ENCODE measurements around the gene KCNH3. TPM values are rescaled to one million over a fixed set of nuclear protein-coding genes. Genes with fewer than 3 reads are reported as not detected.

KCNH3 gene
- total and polyA plus RNA-seq, 2 donors from 2014 or later, result 1.4 to 2.8 TPM

- intact Hi-C loops (cut with DNase I), result no loop called here
- Histone ChIP-seq H3K27ac (ENCODE audit: low read depth in 2 of 2, low read length in 2 of 2) (no peak overlapping the region), H3K4me1 (ENCODE audit: control insufficient read depth in 2 of 3, insufficient read depth in 2 of 3, low read depth in 1 of 3, low read length in 3 of 3) (peaks cover 0 to 11% (median 0%) of the 10 kb centered on the region in 3 donors), H3K9ac (ENCODE audit: low read length in 3 of 3) (no peak overlapping the region), H3K36me3 (ENCODE audit: control insufficient read depth in 2 of 3, insufficient read depth in 3 of 3, low read length in 3 of 3) (no peaks in the 10 kb centered on the region), H3K9me3 (ENCODE audit: control insufficient read depth in 2 of 3, insufficient read depth in 1 of 3, low read length in 3 of 3) (no peaks in the 10 kb centered on the region), H3K27me3 (ENCODE audit: control insufficient read depth, insufficient read depth, low read length) (no peaks in the 10 kb centered on the region), H3K4me3 (ENCODE audit: low read length in 3 of 3) (no peak overlapping the region)
- FAIRE-seq, result no peak
- TF ChIP-seq CTCF (IDR thresholded peaks at IDR 0.05; ENCODE audit: borderline replicate concordance, extremely low read depth, insufficient read depth), result no peak
- peak in 2 of 5 donors; percentile 42 to 55 for DNase-seq
Observed at GRCh38 chr12:49550693-49551252, 11.9 kb downstream of the KCNH3 start.

DNA sequence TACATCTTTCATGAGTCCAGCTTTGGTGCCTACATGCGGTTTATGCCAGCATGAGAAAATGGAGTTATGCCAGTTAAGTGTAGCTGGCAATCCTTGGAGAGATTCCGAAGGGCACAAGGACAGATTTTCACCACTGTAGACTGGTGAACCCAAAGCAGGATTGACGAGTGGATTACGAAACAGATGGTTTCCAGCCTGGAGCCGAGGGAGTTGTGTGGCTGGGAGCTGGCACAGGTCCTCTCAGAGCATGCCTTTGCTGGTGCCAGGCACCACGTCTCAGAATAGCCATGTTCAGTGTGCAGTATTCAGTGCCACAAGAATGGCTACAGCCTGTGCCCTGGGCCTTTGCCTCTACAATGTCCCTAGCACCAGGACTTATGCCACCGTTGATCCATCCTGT, 13.2 kb downstream of the KCNH3 start:
- no peak overlapping the region for H3K9ac ChIP-seq (ENCODE audit: low read length in 3 of 3)
- FAIRE-seq, result no peak
- no peak overlapping the region for H3K27ac ChIP-seq (ENCODE audit: low read depth in 2 of 2, low read length in 2 of 2)
- no peaks in the 10 kb centered on the region for H3K27me3 ChIP-seq (ENCODE audit: control insufficient read depth, insufficient read depth, low read length)
- H3K4me3 ChIP-seq (ENCODE audit: low read length in 3 of 3), result no peak overlapping the region
- H3K9me3 ChIP-seq (ENCODE audit: control insufficient read depth in 2 of 3, insufficient read depth in 1 of 3, low read length in 3 of 3), result no peaks in the 10 kb centered on the region
- no peak for TF ChIP-seq CTCF (IDR thresholded peaks at IDR 0.05; ENCODE audit: borderline replicate concordance, extremely low read depth, insufficient read depth)
- H3K4me1 ChIP-seq (ENCODE audit: control insufficient read depth in 2 of 3, insufficient read depth in 2 of 3, low read depth in 1 of 3, low read length in 3 of 3), result peaks cover 0 to 16% (median 10%) of the 10 kb centered on the region in 3 donors
- intact Hi-C loops (cut with DNase I), result no loop called here
- H3K36me3 ChIP-seq (ENCODE audit: control insufficient read depth in 2 of 3, insufficient read depth in 3 of 3, low read length in 3 of 3), result no peaks in the 10 kb centered on the region
- DNase-seq, result peak in 1 of 5 donors; percentile 28

- FAIRE-seq, result no peak
- Histone ChIP-seq H3K36me3 (ENCODE audit: control insufficient read depth in 2 of 3, insufficient read depth in 3 of 3, low read length in 3 of 3) (no peaks in the 10 kb centered on the region), H3K9ac (ENCODE audit: low read length in 3 of 3) (no peak overlapping the region), H3K4me3 (ENCODE audit: low read length in 3 of 3) (no peak overlapping the region), H3K27me3 (ENCODE audit: control insufficient read depth, insufficient read depth, low read length) (no peaks in the 10 kb centered on the region), H3K4me1 (ENCODE audit: control insufficient read depth in 2 of 3, insufficient read depth in 2 of 3, low read depth in 1 of 3, low read length in 3 of 3) (peaks cover 0 to 21% (median 14%) of the 10 kb centered on the region in 3 donors), H3K9me3 (ENCODE audit: control insufficient read depth in 2 of 3, insufficient read depth in 1 of 3, low read length in 3 of 3) (no peaks in the 10 kb centered on the region), H3K27ac (ENCODE audit: low read depth in 2 of 2, low read length in 2 of 2) (no peak overlapping the region)
- DNase-seq, result no peak
- intact Hi-C loops (cut with DNase I), result no loop called here
- no peak for TF ChIP-seq CTCF (IDR thresholded peaks at IDR 0.05; ENCODE audit: borderline replicate concordance, extremely low read depth, insufficient read depth)
Observed at GRCh38 chr12:49552425-49552824, 13.6 kb downstream of the KCNH3 start.

GRCh38 chr12:49552899-49553298, 14.1 kb downstream of the KCNH3 start:
- H3K36me3 ChIP-seq (ENCODE audit: control insufficient read depth in 2 of 3, insufficient read depth in 3 of 3, low read length in 3 of 3), result peaks cover 0 to 3% (median 0%) of the 10 kb centered on the region in 3 donors
- TF ChIP-seq CTCF (IDR thresholded peaks at IDR 0.05; ENCODE audit: borderline replicate concordance, extremely low read depth, insufficient read depth), result no peak
- no peak overlapping the region for H3K9ac ChIP-seq (ENCODE audit: low read length in 3 of 3)
- DNase-seq, result peak in 1 of 5 donors; percentile 23
- FAIRE-seq, result no peak
- no peaks in the 10 kb centered on the region for H3K27me3 ChIP-seq (ENCODE audit: control insufficient read depth, insufficient read depth, low read length)
- peaks cover 0 to 25% (median 14%) of the 10 kb centered on the region in 3 donors for H3K4me1 ChIP-seq (ENCODE audit: control insufficient read depth in 2 of 3, insufficient read depth in 2 of 3, low read depth in 1 of 3, low read length in 3 of 3)
- H3K9me3 ChIP-seq (ENCODE audit: control insufficient read depth in 2 of 3, insufficient read depth in 1 of 3, low read length in 3 of 3), result no peaks in the 10 kb centered on the region
- intact Hi-C loops (cut with DNase I), result no loop called here
- H3K4me3 ChIP-seq (ENCODE audit: low read length in 3 of 3), result no peak overlapping the region
- no peak overlapping the region for H3K27ac ChIP-seq (ENCODE audit: low read depth in 2 of 2, low read length in 2 of 2)

Data from kidney (tissue), 14 donors.